GM18498 (cell line): ENCODE measurements around the gene C10orf53.

ENCODE experiments used
- ATAC-seq: cut with Tn5 transposase; IDR thresholded peaks from one replicate; pipeline ENCODE4 v1.9.1; 2021; ENCODE audit warnings: mild to moderate bottlenecking, moderate library complexity; ENCODE audit not compliant: unreplicated experiment

C10orf53 gene

DNA sequence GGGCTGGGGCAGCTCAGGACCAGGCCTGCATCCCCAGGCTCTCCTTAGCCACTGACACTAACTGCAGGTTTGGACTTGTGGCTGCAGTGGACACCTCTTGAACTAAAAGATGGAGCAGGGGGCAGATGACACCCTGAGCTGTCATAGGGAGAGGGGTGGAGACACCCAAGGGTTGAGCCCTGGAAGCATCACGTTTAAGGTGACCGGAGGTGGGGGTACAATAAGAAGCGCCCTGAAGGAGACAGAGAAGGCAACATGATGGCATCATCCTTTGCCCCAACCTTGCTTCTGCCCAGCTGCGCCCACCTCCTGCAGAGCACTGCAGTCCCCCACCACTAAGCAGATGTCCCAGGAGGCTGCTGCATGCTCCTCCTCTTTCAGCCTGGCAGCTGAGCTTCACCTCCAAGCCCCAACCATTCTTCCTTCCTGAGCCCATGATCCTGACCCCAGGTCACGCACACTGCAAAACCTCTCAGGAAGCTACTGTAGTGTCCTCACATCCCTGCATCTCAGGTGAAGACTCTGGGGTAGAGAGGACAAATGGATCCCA is 57.2 kb downstream of the C10orf53 start:
- no peak for ATAC-seq

DNA sequence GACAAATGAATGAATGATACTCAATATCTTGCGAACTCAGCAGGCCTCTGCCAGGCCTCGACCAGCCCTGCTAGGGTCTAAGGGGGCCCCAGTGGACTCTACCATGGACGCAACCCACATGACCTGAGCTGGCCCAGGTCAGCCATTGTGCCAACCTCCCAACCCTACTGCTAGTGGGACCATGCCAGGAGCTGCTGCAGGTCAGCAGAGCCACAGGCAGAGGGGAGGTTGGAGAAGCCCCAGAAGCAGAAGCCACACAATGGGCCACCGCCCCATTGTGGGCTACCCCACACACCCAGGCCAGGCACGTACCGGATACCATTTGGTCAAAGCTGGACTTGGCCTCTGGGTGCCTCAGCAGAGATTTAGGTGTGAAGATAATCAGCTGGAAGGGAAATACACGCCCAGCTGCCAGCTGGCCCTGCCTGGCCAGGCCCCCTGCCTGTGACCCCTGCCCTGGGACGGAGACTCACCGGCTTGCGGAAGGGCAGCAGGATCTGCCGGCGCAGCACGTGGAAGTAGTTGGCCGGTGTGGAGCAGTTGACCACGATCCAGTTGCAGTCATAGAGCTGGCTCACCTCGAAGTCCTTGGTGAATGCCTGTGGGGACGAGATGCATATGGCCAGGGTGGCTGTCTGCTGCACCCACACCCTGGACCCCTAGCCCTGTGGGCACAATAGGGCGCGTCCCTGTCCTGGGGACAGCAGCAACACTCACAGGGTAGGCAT is 58.2 kb downstream of the C10orf53 start:
- ATAC-seq = no peak

DNA sequence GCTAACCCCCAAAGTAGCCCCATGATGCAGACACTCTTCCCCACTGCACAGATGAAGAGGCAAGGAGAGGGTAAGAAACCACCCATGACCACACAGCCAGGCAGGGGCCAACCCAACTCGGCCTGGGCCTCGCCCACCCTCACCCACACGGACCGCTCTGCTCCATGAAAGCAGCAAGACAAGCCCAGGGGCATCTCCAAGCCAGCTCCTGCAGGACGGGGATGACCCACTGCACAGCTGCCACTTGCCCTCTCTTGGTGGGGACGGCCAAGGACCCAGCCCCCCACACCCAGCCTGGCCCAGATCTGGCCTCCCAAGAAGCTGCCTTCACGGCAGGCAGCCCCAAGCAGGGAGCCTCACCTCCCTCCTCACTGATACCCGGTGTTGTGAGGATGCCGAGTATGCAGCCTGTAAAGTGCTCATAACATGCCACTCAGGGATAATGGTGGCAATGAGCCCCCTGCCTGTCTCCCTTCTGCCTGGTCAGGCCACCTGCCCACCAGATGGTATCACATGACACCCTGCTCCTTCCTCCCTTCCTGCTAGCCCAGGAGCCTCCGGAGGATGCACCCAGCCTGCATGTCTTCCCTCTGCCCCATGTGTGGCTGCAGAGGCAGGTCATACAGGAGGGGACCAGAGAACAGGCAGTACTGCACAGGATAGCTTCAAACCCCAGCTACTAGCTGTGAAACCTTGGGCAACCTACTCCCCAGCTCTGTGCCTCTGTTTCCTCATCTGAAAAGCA is 59.3 kb downstream of the C10orf53 start:
- ATAC-seq = no peak

DNA sequence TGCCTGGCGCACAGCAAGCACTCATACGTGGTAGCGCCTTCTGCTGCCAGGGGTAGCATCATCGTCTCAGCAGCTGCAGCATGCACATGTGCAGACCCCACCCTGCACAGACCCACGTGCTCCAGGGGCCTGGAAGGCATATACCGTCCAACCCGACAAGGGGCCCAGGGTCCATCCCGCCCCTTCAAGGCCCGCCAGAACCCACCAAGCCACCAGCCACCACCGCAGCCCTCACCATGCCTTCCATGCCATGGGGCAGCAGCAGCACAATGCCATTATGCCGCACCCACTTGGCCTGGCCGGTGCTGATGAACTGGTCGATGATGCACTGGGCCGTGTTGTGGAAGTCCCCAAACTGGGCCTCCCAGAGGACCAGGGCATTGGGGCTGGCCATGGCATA is 60.0 kb downstream of the C10orf53 start:
- ATAC-seq = no peak

DNA sequence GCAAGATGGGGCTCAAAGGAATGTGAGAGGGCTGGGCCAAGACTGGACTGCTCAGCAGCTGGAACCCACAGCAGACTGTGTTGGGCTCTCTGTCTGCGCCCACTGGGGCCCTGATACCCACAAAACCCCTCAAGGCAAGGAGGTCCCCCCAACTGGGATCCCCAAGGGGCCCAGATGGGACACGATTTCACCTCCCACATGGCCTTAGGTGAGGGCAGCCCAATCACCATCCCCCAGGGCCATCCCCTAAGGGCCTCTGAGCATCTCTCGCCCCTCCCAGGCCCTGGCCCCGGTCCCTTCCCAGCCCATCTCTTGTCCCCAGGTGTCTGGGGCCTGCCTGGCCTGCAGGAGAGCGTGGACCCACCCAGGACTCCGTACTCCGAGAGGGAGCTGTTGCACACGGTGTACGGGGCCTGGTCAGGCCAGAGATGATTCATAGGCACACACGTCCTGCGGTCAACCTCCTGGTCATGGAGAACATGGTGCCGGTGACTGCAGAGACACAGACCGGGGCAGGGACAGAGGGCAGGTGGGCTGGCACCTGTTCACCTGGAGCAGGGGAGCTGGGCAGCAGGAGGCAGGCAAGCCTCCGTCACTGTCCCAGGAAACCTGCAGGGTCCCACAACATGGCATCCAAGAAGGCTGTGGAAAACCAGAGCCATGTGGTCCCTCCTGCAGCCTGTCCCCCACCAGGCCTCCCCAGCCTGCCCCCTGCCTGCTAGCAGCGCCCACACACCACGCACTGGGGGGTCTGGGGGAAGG is 61.1 kb downstream of the C10orf53 start:
- ATAC-seq = no peak

DNA sequence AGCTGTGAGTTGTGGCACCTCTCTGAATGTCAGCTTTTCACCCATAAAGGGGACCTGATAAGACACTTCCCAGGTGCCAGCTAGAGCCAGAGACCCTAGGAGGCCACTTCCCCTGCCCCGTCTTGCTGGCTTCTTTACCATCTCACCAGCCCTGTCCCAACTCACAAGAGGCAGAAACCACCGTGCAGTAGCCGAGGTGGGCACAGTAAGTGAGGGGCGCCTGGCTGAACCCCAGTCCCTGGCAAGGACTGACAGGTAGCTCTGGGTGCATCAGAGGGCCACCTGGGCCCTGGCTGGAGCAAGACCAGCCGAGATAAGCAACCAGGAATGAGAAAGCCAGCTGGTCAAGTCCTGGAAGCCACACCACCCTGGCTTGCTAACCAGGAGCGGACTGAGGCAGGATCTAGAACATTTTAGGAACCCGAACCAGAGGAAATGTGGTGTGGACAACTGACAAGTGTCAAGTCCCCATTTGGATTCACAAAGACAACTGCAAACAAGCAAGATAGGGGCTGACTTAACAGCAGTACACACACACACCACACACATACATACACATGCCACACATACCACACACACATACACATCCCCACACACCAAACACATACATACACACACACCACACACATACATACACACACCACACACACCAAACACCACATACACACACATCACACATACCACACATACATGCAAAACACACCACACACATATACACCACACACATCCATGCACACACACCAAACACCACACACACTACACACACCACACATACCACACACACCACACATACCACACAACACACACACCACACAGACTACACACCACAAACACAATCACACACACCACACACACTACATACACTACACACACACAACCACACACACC is 61.9 kb downstream of the C10orf53 start:
- no peak for ATAC-seq

DNA sequence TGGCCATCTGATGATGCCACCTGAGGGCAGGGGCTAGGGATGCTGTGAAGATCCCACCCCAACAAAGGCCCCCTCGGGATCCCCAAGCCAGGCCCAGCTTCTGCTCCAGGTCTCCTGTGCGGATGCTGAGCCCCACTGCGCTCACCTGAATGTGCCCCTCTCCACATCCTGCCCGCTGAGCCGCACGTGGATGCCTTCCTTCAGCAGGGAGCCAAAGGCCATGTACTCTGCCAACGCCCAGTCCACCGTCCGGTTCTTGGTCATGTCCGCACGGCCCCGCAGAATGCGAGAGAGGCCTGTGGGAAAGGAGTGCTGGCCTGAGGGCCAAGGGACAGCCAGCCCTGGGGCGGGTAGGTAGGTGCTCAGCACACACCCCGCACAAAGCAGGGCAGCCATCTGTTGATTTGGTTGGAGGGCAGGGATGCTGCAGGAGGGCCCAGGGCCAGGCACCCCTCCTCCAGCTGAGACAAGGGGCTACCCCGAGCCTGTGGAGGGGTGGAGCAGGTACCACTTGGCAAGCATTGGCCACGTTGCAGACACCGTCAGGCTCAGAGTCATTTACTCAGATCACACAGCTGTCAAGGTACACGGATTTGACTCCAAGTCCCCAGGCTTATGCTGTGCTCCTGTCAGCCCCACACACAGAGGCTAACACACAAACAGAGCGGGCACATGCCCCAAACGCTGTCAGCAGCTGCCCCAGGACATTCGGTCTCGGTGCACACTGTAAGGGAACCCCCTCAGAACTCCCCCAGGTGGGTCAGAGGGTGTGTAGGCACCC is 63.4 kb downstream of the C10orf53 start:
- no peak for ATAC-seq

DNA sequence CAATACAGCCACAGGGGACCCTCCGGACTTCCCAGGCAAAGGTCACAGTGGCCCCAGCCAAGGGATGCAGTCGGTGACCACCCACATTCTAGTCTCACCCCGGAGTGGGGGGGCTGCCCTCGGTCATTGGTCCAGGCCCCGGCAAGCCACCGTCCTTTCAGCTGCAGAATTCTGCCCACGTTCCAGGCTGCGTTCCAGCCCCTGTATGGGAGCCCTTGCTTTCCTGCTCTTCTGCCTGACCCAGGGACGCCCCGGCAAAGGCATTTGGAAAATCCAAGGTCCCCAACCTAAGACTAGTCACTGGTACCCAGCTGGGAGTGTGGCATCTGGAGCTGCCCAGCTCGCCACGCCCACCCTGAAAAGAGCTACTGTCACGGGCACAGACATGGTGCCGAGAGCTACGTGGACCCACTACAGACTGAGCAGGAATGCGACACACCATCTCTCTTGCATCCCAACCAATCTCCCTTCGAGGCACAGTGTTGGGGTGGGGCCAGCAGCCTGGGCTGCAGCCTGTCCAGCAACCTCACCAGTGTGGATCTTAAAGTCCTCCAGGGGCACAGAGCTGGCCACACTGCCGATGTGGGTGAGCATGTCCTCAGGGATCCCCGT is 64.1 kb downstream of the C10orf53 start:
- ATAC-seq = no peak

DNA sequence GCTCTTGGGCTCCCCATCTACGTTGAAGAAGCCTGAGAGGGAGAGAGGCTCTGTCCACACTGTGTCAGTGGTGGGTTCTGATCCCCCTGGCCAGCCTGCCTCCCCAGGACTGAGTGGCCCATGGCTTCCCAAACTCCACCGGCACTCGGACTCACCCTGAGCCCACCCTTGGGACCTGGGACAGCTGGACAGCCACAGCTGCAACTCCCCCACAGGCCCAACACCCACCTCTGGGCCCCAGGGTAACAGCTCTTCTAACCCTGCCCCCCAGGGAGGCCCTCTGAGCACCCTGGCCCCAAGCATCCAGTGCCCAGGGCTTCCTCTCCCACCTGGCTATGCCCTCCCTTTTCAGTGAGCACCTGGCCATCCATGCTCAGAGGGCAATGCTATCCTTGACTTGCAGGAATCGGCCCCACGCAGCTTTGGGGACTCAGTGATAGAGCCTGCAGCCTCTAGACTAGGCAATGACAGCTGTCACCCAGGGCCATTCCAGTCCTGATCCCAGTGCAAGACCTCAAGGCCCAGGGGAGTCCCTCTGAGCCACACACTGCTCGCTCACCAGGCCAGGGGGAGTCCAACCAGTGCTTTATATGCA is 64.7 kb downstream of the C10orf53 start:
- ATAC-seq = no peak

DNA sequence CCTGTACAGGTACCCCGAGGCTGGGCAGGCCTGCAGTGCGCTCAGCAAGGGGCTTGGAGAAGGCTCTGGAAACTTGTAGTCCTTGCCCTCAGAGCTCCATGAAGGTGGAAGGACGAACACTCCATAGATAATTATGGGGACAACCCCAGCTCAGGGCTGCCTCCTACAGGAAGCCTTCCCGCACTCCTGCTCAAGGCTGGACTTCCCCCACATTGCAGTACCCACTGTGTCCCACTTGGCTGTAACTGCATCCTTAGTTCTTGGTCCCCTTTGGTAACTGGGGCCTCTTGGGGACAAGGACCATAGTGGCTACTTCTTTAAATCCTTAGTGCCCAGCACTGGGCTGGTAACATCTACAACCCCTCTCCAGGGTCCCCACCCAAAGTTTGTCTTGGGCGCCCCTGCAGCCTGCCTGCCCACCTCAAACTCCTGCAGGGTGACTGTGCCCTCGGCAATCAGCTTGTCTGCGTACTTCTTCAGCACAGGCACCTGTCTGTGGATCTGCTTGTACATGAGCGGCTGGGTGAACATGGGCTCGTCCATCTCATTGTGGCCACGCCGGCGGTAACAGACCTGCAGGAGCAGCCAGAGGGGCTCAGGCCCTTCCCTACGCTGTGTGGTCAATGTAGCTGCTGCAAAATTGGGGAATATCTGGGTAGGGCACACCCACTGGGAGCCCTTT is 65.6 kb downstream of the C10orf53 start:
- ATAC-seq = no peak

DNA sequence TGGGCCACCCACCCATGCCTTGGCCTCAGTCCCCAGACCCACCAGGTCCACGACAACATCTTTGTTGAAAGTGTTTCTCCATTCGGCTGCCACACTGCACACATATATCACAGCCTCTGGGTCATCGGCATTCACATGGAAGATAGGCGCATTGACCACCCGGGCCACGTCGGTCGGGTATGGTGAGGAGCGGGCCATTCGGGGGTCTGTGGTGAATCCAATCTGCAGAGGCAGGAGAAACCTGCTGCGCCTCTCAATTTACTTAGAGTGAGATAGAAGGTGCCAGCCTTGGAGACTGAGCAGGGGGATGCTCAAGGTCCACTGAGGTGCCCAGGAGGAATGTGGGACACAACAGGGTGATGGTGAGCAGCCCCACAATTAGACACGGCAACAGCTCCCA is 66.3 kb downstream of the C10orf53 start:
- ATAC-seq = no peak

DNA sequence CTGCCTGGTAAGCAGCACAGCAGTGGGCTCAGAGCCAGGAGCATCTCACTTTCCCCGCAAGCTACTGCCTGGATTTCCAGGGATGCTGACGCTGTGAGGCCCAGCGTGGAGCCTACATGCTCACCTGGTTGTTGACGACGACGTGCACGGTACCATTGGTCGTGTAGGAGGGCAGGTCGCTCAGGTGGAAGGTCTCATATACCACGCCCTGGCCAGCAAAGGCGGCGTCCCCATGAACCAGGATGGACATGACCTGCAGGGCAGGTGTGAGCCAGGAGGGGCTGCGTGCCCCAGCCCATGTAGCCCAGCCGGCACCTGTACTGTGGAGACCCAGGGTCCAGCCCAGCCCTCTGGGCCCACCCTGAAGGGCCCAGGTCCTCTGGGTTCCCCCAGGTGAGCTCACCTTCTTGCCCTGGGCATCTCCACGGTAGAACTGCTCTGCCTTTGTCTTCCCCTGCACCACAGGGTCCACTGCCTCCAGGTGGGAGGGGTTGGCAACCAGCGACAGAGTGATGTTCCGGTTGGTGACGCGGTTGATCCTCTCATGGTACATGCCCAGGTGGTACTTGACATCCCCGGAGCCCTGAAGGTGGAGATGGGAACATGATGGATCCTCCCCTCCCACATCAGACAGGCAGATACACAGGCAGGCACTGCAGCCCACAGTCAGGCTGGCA is 67.3 kb downstream of the C10orf53 start:
- no peak for ATAC-seq
